H1 (cell line): ENCODE data around the gene RALGAPA2. TPM values are rescaled to one million over a fixed set of nuclear protein-coding genes. Genes with fewer than 3 reads are reported as not detected.

Experiments
- CTCF ChIA-PET: fragments of 300-600 bp; sonication (Branson Sonifier 250); formaldehyde crosslinking; loops from one replicate; lab custom pipeline; 2021; ENCODE audit not compliant: partially characterized antibody; lab: Charles Lee
- POLR2A ChIA-PET: fragments of 300-600 bp; sonication (Branson Sonifier 250); formaldehyde crosslinking; loops from one replicate; lab custom pipeline; 2021; ENCODE audit warnings: inconsistent platforms; ENCODE audit not compliant: partially characterized antibody; lab: Charles Lee
- DNase-seq, 2 experiments: peaks; one replicate each; pipeline versions ENCODE4 v3.0.0 to v3.0.0-alpha.2; 2010 to 2022; ENCODE audit warnings: low spot score in 2 of 2, low read depth in 1 of 2, mixed read lengths in 1 of 2
- FAIRE-seq: peaks from 2 replicates; lab custom pipeline; 2011; peaks lifted over from hg19 to GRCh38; lab: Jason Lieb, UNC
- H2AFZ ChIP-seq: 2 replicates; pipeline ENCODE4 v1.8.1; 2012; ENCODE audit warnings: low read length, inconsistent platforms
- H2AK5ac ChIP-seq: 2 replicates; pipeline ENCODE4 v1.6.1; 2013; ENCODE audit warnings: low read depth, low read length
- H2BK120ac ChIP-seq: replicated peaks from 2 replicates; pipeline ENCODE3; 2013; ENCODE audit warnings: low read depth, low read length, inconsistent platforms
- H2BK12ac ChIP-seq: 2 replicates; pipeline ENCODE4 v1.6.1; 2013; ENCODE audit warnings: low read depth, low read length
- H2BK15ac ChIP-seq: 2 replicates; pipeline ENCODE4 v1.6.1; 2013; ENCODE audit warnings: low read length
- H2BK20ac ChIP-seq: 2 replicates; pipeline ENCODE4 v1.6.1; 2013; ENCODE audit warnings: low read length
- H2BK5ac ChIP-seq: 2 replicates; pipeline ENCODE4 v1.6.1; 2013; ENCODE audit warnings: low read depth, low read length
- H3K14ac ChIP-seq: 2 replicates; pipeline ENCODE4 v1.6.1; 2013; ENCODE audit warnings: inconsistent platforms; ENCODE audit not compliant: insufficient read length
- H3K18ac ChIP-seq: 2 replicates; pipeline ENCODE4 v1.6.1; 2013; ENCODE audit warnings: low read length; ENCODE audit errors: extremely low read depth
- H3K23ac ChIP-seq: 2 replicates; pipeline ENCODE4 v1.6.1; 2013; ENCODE audit warnings: inconsistent platforms; ENCODE audit not compliant: insufficient read length
- H3K23me2 ChIP-seq: 2 replicates; pipeline ENCODE4 v1.6.1; 2013; ENCODE audit warnings: low read depth, low read length
- H3K27ac ChIP-seq: 2 replicates; pipeline ENCODE4 v1.6.1; 2011; ENCODE audit warnings: low read depth, low read length, inconsistent platforms
- H3K27me3 ChIP-seq, 4 experiments: replicated peaks in 1 of 4; 1 replicate in 1 of 4; 2 replicates in 3 of 4; pipeline versions ENCODE4 v1.6.1 to v1.8.1; 2011 to 2013; ENCODE audit warnings: low read length in 3 of 4, mild to moderate bottlenecking in 3 of 4, inconsistent platforms in 2 of 4, mixed read lengths in 2 of 4, moderate library complexity in 1 of 4; ENCODE audit not compliant: control insufficient read depth in 3 of 4, insufficient read depth in 3 of 4; ENCODE audit errors: extremely low read depth in 1 of 4
- H3K36me3 ChIP-seq, 4 experiments: 2 replicates each; pipeline versions ENCODE4 v1.6.1 to v1.8.1; 2011 to 2013; ENCODE audit warnings: mild to moderate bottlenecking in 4 of 4, low read length in 3 of 4, moderate library complexity in 2 of 4, control low read depth in 1 of 4, inconsistent platforms in 1 of 4; ENCODE audit not compliant: insufficient read depth in 4 of 4, control insufficient read depth in 2 of 4
- H3K4ac ChIP-seq: replicated peaks from 2 replicates; pipeline ENCODE3; 2013; ENCODE audit warnings: low read length, low read depth, mixed read lengths, inconsistent platforms; ENCODE audit not compliant: insufficient read length
- H3K4me1 ChIP-seq, 4 experiments: replicated peaks in 1 of 4; 1 replicate in 1 of 4; 2 replicates in 3 of 4; pipeline versions ENCODE4 v1.6.1 to v1.8.1; 2011 to 2013; ENCODE audit warnings: low read length in 3 of 4, inconsistent platforms in 2 of 4, mixed read lengths in 1 of 4; ENCODE audit not compliant: insufficient read depth in 4 of 4, control insufficient read depth in 3 of 4
- H3K4me2 ChIP-seq, 2 experiments: 2 replicates each; pipeline versions ENCODE4 v1.6.1 to v1.8.1; 2011 to 2013; ENCODE audit warnings: low read depth in 2 of 2, low read length in 2 of 2, control low read depth in 1 of 2, inconsistent platforms in 1 of 2, mild to moderate bottlenecking in 1 of 2; ENCODE audit not compliant: insufficient read depth in 1 of 2
- H3K4me3 ChIP-seq, 4 experiments: fragments of 200-600, 300-600 bp in 1 of 4; sonication (generic), shearing (Covaris generic), sonication (Bioruptor Twin) in 1 of 4; 2 replicates each; pipeline versions ENCODE4 v1.5.1 to v1.8.1; 2011 to 2016; ENCODE audit warnings: low read length in 4 of 4, low read depth in 3 of 4, control low read depth in 2 of 4, inconsistent platforms in 2 of 4, mild to moderate bottlenecking in 2 of 4, mixed read lengths in 1 of 4, moderate library complexity in 1 of 4; ENCODE audit not compliant: insufficient read depth in 2 of 4; ENCODE audit errors: extremely low read depth in 1 of 4
- H3K56ac ChIP-seq: replicated peaks from 2 replicates; pipeline ENCODE3; 2013; ENCODE audit warnings: low read depth, mild to moderate bottlenecking, mixed read lengths, low read length, inconsistent platforms; ENCODE audit not compliant: insufficient read length
- H3K79me1 ChIP-seq: 2 replicates; pipeline ENCODE4 v1.6.1; 2013; ENCODE audit warnings: low read depth, low read length, control low read depth
- H3K79me2 ChIP-seq, 2 experiments: 2 replicates each; pipeline versions ENCODE4 v1.6.1 to v1.8.1; 2012 to 2013; ENCODE audit warnings: low read length in 2 of 2, mild to moderate bottlenecking in 2 of 2, inconsistent platforms in 1 of 2; ENCODE audit not compliant: insufficient read depth in 2 of 2, control insufficient read depth in 1 of 2
- H3K9ac ChIP-seq, 4 experiments: replicated peaks in 1 of 4; 1 replicate in 1 of 4; 2 replicates in 3 of 4; pipeline versions ENCODE4 v1.6.1 to v1.8.1; 2011 to 2013; ENCODE audit warnings: low read depth in 3 of 4, low read length in 3 of 4, control low read depth in 2 of 4, mild to moderate bottlenecking in 2 of 4, moderate library complexity in 2 of 4, inconsistent platforms in 1 of 4; ENCODE audit errors: extremely low read depth in 1 of 4
- H3K9me3 ChIP-seq, 2 experiments: 2 replicates each; pipeline versions ENCODE4 v1.6.1 to v1.8.1; 2012 to 2013; ENCODE audit warnings: mild to moderate bottlenecking in 2 of 2, moderate library complexity in 2 of 2, control low read depth in 1 of 2, inconsistent platforms in 1 of 2, low read depth in 1 of 2, low read length in 1 of 2, mixed read lengths in 1 of 2; ENCODE audit not compliant: insufficient read depth in 2 of 2
- H4K20me1 ChIP-seq, 2 experiments: replicated peaks in 1 of 2; 2 replicates each; pipeline versions ENCODE3 to v1.8.1; 2011 to 2013; ENCODE audit warnings: inconsistent platforms in 2 of 2, low read length in 2 of 2, mild to moderate bottlenecking in 1 of 2; ENCODE audit not compliant: insufficient read depth in 2 of 2, control insufficient read depth in 1 of 2
- H4K5ac ChIP-seq: 2 replicates; pipeline ENCODE4 v1.6.1; 2013; ENCODE audit warnings: low read length, low read depth, mixed read lengths, inconsistent platforms; ENCODE audit not compliant: insufficient read length
- H4K8ac ChIP-seq: 2 replicates; pipeline ENCODE4 v1.8.0; 2013; ENCODE audit warnings: mild to moderate bottlenecking, moderate library complexity, low read length, inconsistent platforms; ENCODE audit not compliant: insufficient read depth; ENCODE audit errors: extremely low read depth
- H4K91ac ChIP-seq: replicated peaks from 2 replicates; pipeline ENCODE3; 2013; ENCODE audit warnings: low read length, mixed read lengths, inconsistent platforms; ENCODE audit not compliant: insufficient read length
- ASH2L ChIP-seq: fragments of 200-600, 300-600 bp; sonication (generic); IDR thresholded peaks from one replicate; pipeline ENCODE4 v1.7.1; 2017; ENCODE audit warnings: low read length
- BACH1 ChIP-seq: IDR thresholded peaks from 2 replicates; pipeline ENCODE4 v1.6.1; 2012; ENCODE audit warnings: low read length, improper control_type of control experiment
- CBX5 ChIP-seq: fragments of 300-800, 300-1000 bp; sonication (generic); IDR thresholded peaks from 2 replicates; pipeline ENCODE4 v1.7.1; 2016; ENCODE audit warnings: antibody characterized with exemption, low read length, low read depth
- CEBPB ChIP-seq: IDR thresholded peaks from 2 replicates; pipeline ENCODE4 v1.6.1; 2012; ENCODE audit warnings: low read depth, low read length
- EGR1 ChIP-seq: IDR thresholded peaks from 2 replicates; pipeline ENCODE4 v1.6.1; 2011; ENCODE audit warnings: low read depth, low read length, borderline replicate concordance
- EZH2 ChIP-seq: fragments of 200-600 bp; sonication (generic); IDR thresholded peaks from 2 replicates; pipeline ENCODE4 v1.7.1; 2012; ENCODE audit warnings: low read depth, mild to moderate bottlenecking, moderate library complexity, low read length, inconsistent platforms; ENCODE audit not compliant: severe bottlenecking
- HDAC2 ChIP-seq, 2 experiments: fragments of 300-600 bp in 1 of 2; sonication (generic) in 1 of 2; IDR thresholded peaks; 2 replicates each; pipeline ENCODE4 v1.6.1; 2011 to 2012; ENCODE audit warnings: low read depth in 2 of 2, low read length in 2 of 2, mild to moderate bottlenecking in 2 of 2, moderate library complexity in 2 of 2, borderline replicate concordance in 1 of 2, inconsistent platforms in 1 of 2
- PHF8 ChIP-seq: fragments of 200-600 bp; sonication (generic); conservative IDR thresholded peaks from 2 replicates; pipeline ENCODE4 v1.7.1; 2012; ENCODE audit warnings: low read depth, mild to moderate bottlenecking, inconsistent platforms, low read length, moderate library complexity
- RAD21 ChIP-seq, 2 experiments: IDR thresholded peaks in 1 of 2; conservative IDR thresholded peaks in 1 of 2; 2 replicates each; pipeline ENCODE4 v1.6.1; 2011; ENCODE audit warnings: low read depth in 2 of 2, low read length in 2 of 2, improper control_type of control experiment in 1 of 2, inconsistent platforms in 1 of 2, mild to moderate bottlenecking in 1 of 2, moderate library complexity in 1 of 2
- SAP30 ChIP-seq: fragments of 300-600 bp; sonication (generic); IDR thresholded peaks from 2 replicates; pipeline ENCODE4 v1.7.1; 2012; ENCODE audit warnings: low read length, moderate library complexity, mild to moderate bottlenecking, inconsistent platforms; ENCODE audit not compliant: insufficient read depth, insufficient replicate concordance
- SIN3A ChIP-seq, 2 experiments: IDR thresholded peaks in 1 of 2; conservative IDR thresholded peaks in 1 of 2; 2 replicates each; pipeline ENCODE4 v1.6.1; 2011 to 2012; ENCODE audit warnings: low read length in 2 of 2, improper control_type of control experiment in 1 of 2, low read depth in 1 of 2, mild to moderate bottlenecking in 1 of 2
- TCF12 ChIP-seq: IDR thresholded peaks from 2 replicates; pipeline ENCODE4 v1.6.1; 2011; ENCODE audit warnings: low read depth, mild to moderate bottlenecking, low read length
- TEAD4 ChIP-seq: IDR thresholded peaks from 2 replicates; pipeline ENCODE4 v1.6.1; 2012; ENCODE audit warnings: low read depth, low read length, inconsistent platforms, mixed read lengths
- YY1 ChIP-seq: IDR thresholded peaks from 2 replicates; pipeline ENCODE4 v1.6.1; 2011; ENCODE audit warnings: low read depth, mild to moderate bottlenecking, low read length
- WGBS, 2 experiments: shearing (Covaris generic) in 1 of 2; methylation state at CpG; one replicate each; pipeline versions ENCODE4 v1.1.6 to v1.1.7; 2013 to 2015; ENCODE audit warnings: low lambda C conversion rate in 2 of 2, mixed read lengths in 2 of 2, inconsistent platforms in 1 of 2, low coverage in 1 of 2, missing lambda C conversion rate in 1 of 2; ENCODE audit not compliant: insufficient replicate concordance in 2 of 2, insufficient coverage in 1 of 2, insufficient read length in 1 of 2; ENCODE audit errors: extremely low coverage in 1 of 2, missing lambda C conversion rate in 1 of 2; 5-methylcytosine and 5-hydroxymethylcytosine counted together
- polyA plus RNA-seq, 7 experiments: library from polyadenylated mRNA; depleted of rRNA in 3 of 7; stranded (reverse) in 5 of 7; unstranded in 2 of 7; fragments of >200 nt in 5 of 7; fragments of 200-250 nt in 2 of 7; gene quantifications; 1 replicate in 5 of 7; 2 replicates in 1 of 7; 4 replicates in 1 of 7; pipeline versions ENCODE4 v1.2.1 to v1.2.3, GENCODE V29; 2011 to 2013; ENCODE audit warnings: missing spikeins in 2 of 7, mixed read lengths in 2 of 7
- total RNA-seq: library from RNA; stranded (reverse); fragmentation: NEBNext Ultra II Directional; extraction: Animal tissue kit (Norgen Biotek cat#: 25700); gene quantifications from 2 replicates; pipeline ENCODE4 v1.2.1, GENCODE V29; 2021

RALGAPA2 gene
- total and polyA plus RNA-seq, 2 of the 8 experiments (the other 6 are each of a cell fraction or from before 2014, with no cell fraction given): 5.1 to 25.5 TPM

DNA sequence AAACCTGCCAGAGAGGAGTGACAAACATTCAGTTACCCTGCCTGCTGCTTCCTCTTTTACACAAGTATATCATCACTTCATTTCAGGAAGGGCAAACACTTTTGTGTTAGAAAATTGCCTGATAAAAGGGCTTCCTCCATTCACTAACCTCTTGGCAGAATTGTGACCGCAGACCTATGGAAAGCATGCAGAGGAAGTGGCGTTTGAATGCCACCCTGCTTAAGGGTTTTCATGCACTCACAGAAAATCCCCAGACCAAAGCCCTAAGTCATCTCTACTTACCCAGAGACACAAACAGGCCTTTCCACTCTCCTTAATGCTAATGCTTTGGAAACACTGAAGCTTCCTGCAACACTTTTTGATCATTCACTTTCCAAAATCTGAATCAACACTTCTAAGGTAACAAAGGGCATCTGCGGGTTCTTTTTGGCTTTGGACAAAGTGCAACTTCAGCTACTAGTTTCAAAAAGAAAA lies 22.1 kb upstream of the RALGAPA2 start:
- H4K91ac ChIP-seq: no peak overlapping the region
- FAIRE-seq (no peak), DNase-seq (no peak)
- no peaks in the 10 kb centered on the region for H3K36me3 ChIP-seq
- H2BK5ac ChIP-seq: no peak overlapping the region
- H3K79me1 ChIP-seq: no peaks in the 10 kb centered on the region
- H2BK20ac ChIP-seq: no peak overlapping the region
- no peaks in the 10 kb centered on the region for H3K9me3 ChIP-seq
- H3K79me2 ChIP-seq: no peaks in the 10 kb centered on the region
- no peak overlapping the region for H2AK5ac ChIP-seq
- H3K27ac ChIP-seq: no peak overlapping the region
- no peaks in the 10 kb centered on the region for H3K23me2 ChIP-seq
- no peak overlapping the region for H3K23ac ChIP-seq
- POLR2A ChIA-PET: interaction anchor here (1.0 kb wide), 1 partner anchor 22 kb away, joined by 3 read pairs; the partner anchor contains the start of gene RALGAPA2
- WGBS, 2 experiments: 66% methylated on average over 3 of the region's 3 CpGs; no CpG with 5 or more reads in 1 of the 2 experiments
- no peak overlapping the region for H3K4me3 ChIP-seq
- H3K4me1 ChIP-seq: peaks cover 0 to 2% (median 0%) of the 10 kb centered on the region in 4 experiments; a peak in 1 of 7 replicates
- no peak overlapping the region for H2BK15ac ChIP-seq
- H3K18ac ChIP-seq: no peak overlapping the region
- H2AFZ ChIP-seq: peak overlapping the region; percentile 89
- H4K5ac ChIP-seq: no peak overlapping the region
- H3K56ac ChIP-seq: no peak overlapping the region
- no peak overlapping the region for H3K4ac ChIP-seq
- no peak overlapping the region for H3K9ac ChIP-seq
- no peaks in the 10 kb centered on the region for H4K20me1 ChIP-seq
- H2BK12ac ChIP-seq: no peak overlapping the region
- CTCF ChIA-PET: no interaction called here
- H3K14ac ChIP-seq: no peak overlapping the region
- no peaks in the 10 kb centered on the region for H3K27me3 ChIP-seq
- no peak overlapping the region for H4K8ac ChIP-seq
- no peak overlapping the region for H2BK120ac ChIP-seq
- no peak overlapping the region for H3K4me2 ChIP-seq
- no peak for TF ChIP-seq RAD21 (IDR thresholded peaks at IDR 0.05 in 1 of 2, conservative IDR thresholded peaks at IDR 0.05 in 1 of 2; ENCODE audit: low read depth in 2 of 2, low read length in 2 of 2)
- TF ChIP-seq BACH1: no peak
- no peak for TF ChIP-seq TEAD4
- no peak for TF ChIP-seq TCF12
- TF ChIP-seq HDAC2 (IDR thresholded peaks at IDR 0.05; ENCODE audit: borderline replicate concordance in 1 of 2, low read depth in 2 of 2, low read length in 2 of 2): no peak
- TF ChIP-seq YY1: no peak
- no peak for TF ChIP-seq SIN3A (conservative IDR thresholded peaks at IDR 0.05 in 1 of 2, IDR thresholded peaks at IDR 0.05 in 1 of 2; ENCODE audit: low read depth in 1 of 2, low read length in 2 of 2)
- TF ChIP-seq SAP30: no peak
- TF ChIP-seq PHF8: no peak
- no peak for TF ChIP-seq CBX5
- no peak for TF ChIP-seq EGR1
- TF ChIP-seq EZH2: no peak
- TF ChIP-seq ASH2L: no peak
- no peak for TF ChIP-seq CEBPB
